GM19324 (cell line): Measurements from ENCODE around the gene INTS15.
"Not testable (repeated sequence)": the region's sequence is repeated elsewhere in the genome, so short reads cannot be mapped to it uniquely, and the experiment has no call there.

ENCODE experiments used
- ATAC-seq: cut with Tn5 transposase; IDR thresholded peaks from one replicate; pipeline ENCODE4 v1.9.1; 2021; ENCODE audit warnings: mild to moderate bottlenecking, moderate library complexity; ENCODE audit not compliant: unreplicated experiment, low FRiP score

Gene INTS15

GRCh38 chr7:6615723-6616555, 26.1 kb downstream of the INTS15 start:
- ATAC-seq: no peak

- ATAC-seq: no peak
These were observed 27.2 kb downstream of the INTS15 start for GRCh38 chr7:6616854-6617643.

GRCh38 chr7:6618621-6619020, 28.8 kb downstream of the INTS15 start:
- no peak for ATAC-seq

- no peak for ATAC-seq
These were observed 30.1 kb downstream of the INTS15 start for GRCh38 chr7:6619961-6620360.

- no peak for ATAC-seq
These were observed 31.6 kb downstream of the INTS15 start for GRCh38 chr7:6621195-6622133.

GRCh38 chr7:6622134-6622710, 32.4 kb downstream of the INTS15 start:
- no peak for ATAC-seq

GRCh38 chr7:6623589-6624245, 33.9 kb downstream of the INTS15 start:
- no peak for ATAC-seq

GRCh38 chr7:6624246-6624611, 34.4 kb downstream of the INTS15 start:
- ATAC-seq: no peak

GRCh38 chr7:6628045-6628444, 38.2 kb downstream of the INTS15 start:
- ATAC-seq: no peak

GRCh38 chr7:6630007-6630849, 40.4 kb downstream of the INTS15 start:
- no peak for ATAC-seq

- ATAC-seq: no peak
These were observed 41.8 kb downstream of the INTS15 start for GRCh38 chr7:6631605-6632004.

GRCh38 chr7:6634021-6634420, 44.2 kb downstream of the INTS15 start:
- ATAC-seq: no peak

- ATAC-seq: not testable (repeated sequence)
These were observed 45.1 kb downstream of the INTS15 start for GRCh38 chr7:6634971-6635370.

- peak; percentile 81 for ATAC-seq
These were observed 47.1 kb downstream of the INTS15 start, which contains the start of gene ZNF316 for GRCh38 chr7:6636741-6637543. TSS of gene ZNF316 (plus strand) at chr7:6637318. CDS start at chr7:6642410, 5,092 bp downstream.

- peak; percentile 73 for ATAC-seq
These were observed 47.9 kb downstream of the INTS15 start for GRCh38 chr7:6637544-6638229.

GRCh38 chr7:6639032-6639431, 49.2 kb downstream of the INTS15 start:
- ATAC-seq: no peak

- no peak for ATAC-seq
These were observed 49.8 kb downstream of the INTS15 start for GRCh38 chr7:6639627-6640026.
